GM13977 (cell line): Measurements from ENCODE around the gene TNXB.
"Not testable (repeated sequence)": the region's sequence is repeated elsewhere in the genome, so short reads cannot be mapped to it uniquely, and the experiment has no call there.

Experiments
- DNase-seq: peaks from one replicate; pipeline ENCODE4 v3.0.0; 2012; ENCODE audit warnings: low spot score
- in situ Hi-C: fragments of 300-500 bp; cut with MboI; formaldehyde crosslinking; loops from one replicate; pipeline ENCODE4 v1.12.0; 2022; ENCODE audit warnings: low sequenced_read_pairs, low pct_unique_long_range_greater_than_20kb, mixed read lengths, inconsistent platforms; ENCODE audit not compliant: unreplicated experiment

Gene TNXB

DNA sequence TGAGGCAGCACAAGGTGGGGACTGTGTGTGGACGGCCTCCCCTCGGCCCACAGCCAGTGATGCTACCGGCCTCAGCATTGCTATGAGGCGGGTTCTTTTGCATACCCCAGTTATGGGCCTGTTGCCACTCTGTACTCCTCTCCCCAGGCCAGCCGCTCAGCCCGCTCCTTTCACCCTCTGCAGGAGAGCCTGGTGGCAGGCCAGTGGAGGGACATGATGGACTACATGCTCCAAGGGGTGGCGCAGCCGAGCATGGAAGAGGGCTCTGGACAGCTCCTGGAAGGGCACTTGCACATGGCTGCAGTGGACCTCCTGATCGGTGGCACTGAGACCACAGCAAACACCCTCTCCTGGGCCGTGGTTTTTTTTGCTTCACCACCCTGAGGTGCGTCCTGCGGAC lies 102.1 kb downstream of the TNXB start:
- in situ Hi-C loops = not testable (repeated sequence)

DNA sequence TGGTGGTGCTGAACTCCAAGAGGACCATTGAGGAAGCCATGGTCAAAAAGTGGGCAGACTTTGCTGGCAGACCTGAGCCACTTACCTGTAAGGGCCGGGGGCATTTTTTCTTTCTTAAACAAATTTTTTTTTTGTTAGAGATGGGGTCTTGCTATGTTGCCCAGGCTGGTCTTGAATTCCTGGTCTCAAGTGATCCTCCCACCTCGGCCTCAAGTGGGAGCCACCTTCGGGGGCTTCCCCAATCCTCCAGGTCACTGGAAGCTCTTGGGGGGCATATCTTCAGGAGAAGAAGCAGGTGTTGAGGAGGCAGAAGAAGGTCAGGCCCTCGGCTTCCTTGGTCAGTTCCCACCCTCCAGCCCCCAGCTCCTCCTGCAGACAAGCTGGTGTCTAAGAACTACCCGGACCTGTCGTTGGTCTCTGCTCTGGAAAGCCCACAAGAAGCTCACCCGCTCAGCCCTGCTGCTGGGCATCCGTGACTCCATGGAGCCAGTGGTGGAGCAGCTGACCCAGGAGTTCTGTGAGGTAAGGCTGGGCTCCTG lies 103.1 kb downstream of the TNXB start:
- peak; percentile 3 for DNase-seq
- in situ Hi-C loops = not testable (repeated sequence)

More for the DNA sequence above, 102.1 kb downstream of the TNXB start:
- not testable (repeated sequence) for DNase-seq

GRCh38 chr6:32005538-32005880 lies 103.6 kb downstream of the TNXB start:
- DNase-seq, in situ Hi-C loops: not testable (repeated sequence)

GRCh38 chr6:32004864-32005537 lies 104.1 kb downstream of the TNXB start:
- DNase-seq, in situ Hi-C loops: not testable (repeated sequence)

DNA sequence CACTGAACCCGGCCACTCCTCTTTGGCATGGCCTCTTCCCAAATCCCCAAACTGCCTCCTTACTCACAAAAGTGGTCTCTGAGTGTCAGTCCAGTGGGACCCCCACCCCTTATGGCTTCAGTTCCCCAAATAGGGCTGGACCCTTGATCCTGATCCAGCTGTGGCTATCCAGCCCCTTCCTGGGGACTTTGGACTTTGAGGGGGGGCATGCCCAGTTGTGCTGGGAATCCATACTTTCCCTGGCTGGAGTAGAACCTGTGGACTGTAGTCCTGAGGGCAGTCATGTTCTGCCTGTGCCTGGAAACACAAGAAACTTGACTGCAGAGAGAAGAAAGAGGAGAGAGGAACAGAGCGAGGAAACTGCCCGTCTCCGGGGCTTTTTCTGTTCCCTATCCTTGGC lies 104.7 kb downstream of the TNXB start:
- in situ Hi-C loops, DNase-seq: not testable (repeated sequence)

GRCh38 chr6:32003301-32003700 lies 105.8 kb downstream of the TNXB start:
- DNase-seq, in situ Hi-C loops: not testable (repeated sequence)

GRCh38 chr6:32002546-32003268 lies 106.4 kb downstream of the TNXB start:
- in situ Hi-C loops, DNase-seq: not testable (repeated sequence)

DNA sequence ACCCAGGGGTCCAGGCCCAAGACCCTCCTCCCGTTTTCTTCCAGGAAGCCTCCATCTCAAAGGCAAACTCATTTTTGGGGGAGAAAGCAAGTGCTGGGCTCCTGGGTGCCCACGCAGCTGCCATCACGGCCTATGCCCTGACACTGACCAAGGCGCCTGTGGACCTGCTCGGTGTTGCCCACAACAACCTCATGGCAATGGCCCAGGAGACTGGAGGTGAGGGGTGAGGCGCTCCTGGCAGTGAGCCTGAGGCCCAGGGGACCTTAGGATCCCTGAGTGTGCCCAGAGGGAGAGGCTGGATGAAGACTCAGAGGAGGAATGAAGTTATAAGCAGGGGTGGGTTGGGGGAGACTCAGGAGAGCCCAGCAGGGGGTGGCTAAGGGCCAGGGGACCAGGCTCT lies 112.8 kb downstream of the TNXB start:
- in situ Hi-C loops, DNase-seq: not testable (repeated sequence)

DNA sequence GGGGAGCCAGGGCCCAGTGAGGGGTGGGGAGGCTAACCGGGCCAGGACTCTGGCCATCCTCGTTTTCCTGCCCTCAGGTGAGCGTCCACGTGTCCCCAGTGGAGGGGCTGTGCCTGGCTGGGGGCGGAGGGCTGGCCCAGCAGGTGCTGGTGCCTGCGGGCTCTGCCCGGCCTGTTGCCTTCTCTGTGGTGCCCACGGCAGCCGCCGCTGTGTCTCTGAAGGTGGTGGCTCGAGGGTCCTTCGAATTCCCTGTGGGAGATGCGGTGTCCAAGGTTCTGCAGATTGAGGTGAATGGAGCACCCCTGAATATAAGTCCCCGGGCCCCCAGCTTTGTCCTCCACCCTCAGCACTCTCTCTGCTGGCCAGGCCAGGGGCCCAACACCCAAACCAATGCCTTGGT lies 114.7 kb downstream of the TNXB start:
- DNase-seq, in situ Hi-C loops: not testable (repeated sequence)
